HFF-Myc (cell line): ENCODE data around the gene EIF4G3.
"Not testable (repeated sequence)": the region's sequence is repeated elsewhere in the genome, so short reads cannot be mapped to it uniquely, and the experiment has no call there.

Experiments used
- DNase-seq: peaks from one replicate; pipeline ENCODE4 v3.0.0-alpha.2; 2011; ENCODE audit warnings: low read depth; ENCODE audit errors: extremely low read depth
- H3K4me3 ChIP-seq: replicated peaks from 2 replicates; pipeline ENCODE4 v1.5.1; 2011; ENCODE audit warnings: low read depth, mild to moderate bottlenecking, control low read depth, low read length
- CTCF ChIP-seq: IDR thresholded peaks from 2 replicates; pipeline ENCODE4 v1.5.1; 2012; ENCODE audit warnings: mild to moderate bottlenecking, low read depth, low read length, control low read depth; ENCODE audit errors: missing control alignments

EIF4G3 gene

GRCh38 chr1:21059021-21059420 lies 117.7 kb downstream of the EIF4G3 start:
- no peak for TF ChIP-seq CTCF
- H3K4me3 ChIP-seq: no peak overlapping the region
- no peak for DNase-seq

- no peak for DNase-seq
- no peak overlapping the region for H3K4me3 ChIP-seq
- no peak for TF ChIP-seq CTCF
Measured at GRCh38 chr1:21058035-21058793, 118.5 kb downstream of the EIF4G3 start.

- DNase-seq, H3K4me3 ChIP-seq: not testable (repeated sequence)
Measured at GRCh38 chr1:21053189-21053928, 123.3 kb downstream of the EIF4G3 start.

GRCh38 chr1:21052034-21052433 lies 124.7 kb downstream of the EIF4G3 start:
- DNase-seq: no peak
- H3K4me3 ChIP-seq: no peak overlapping the region
- no peak for TF ChIP-seq CTCF

- H3K4me3 ChIP-seq: no peak overlapping the region
- TF ChIP-seq CTCF: no peak
- no peak for DNase-seq
Measured at GRCh38 chr1:21051177-21051825, 125.4 kb downstream of the EIF4G3 start.

GRCh38 chr1:21050031-21050430 lies 126.7 kb downstream of the EIF4G3 start:
- no peak overlapping the region for H3K4me3 ChIP-seq
- no peak for DNase-seq
- no peak for TF ChIP-seq CTCF

GRCh38 chr1:21048462-21048861 lies 128.2 kb downstream of the EIF4G3 start:
- no peak for DNase-seq
- no peak for TF ChIP-seq CTCF

More at GRCh38 chr1:21048462-21048861, 128.2 kb downstream of the EIF4G3 start:
- no peak overlapping the region for H3K4me3 ChIP-seq
